Ammon's horn (tissue), 1 donor: Measurements from ENCODE around the gene GIPC3.

ENCODE experiments used
- DNase-seq: peaks from one replicate; pipeline ENCODE4 v3.0.0-alpha.2; 2016; ENCODE audit warnings: low spot score

The GIPC3 gene

GRCh38 chr19:3638208-3639193 lies 53.2 kb downstream of the GIPC3 start:
- DNase-seq, result no peak

- DNase-seq, result no peak
Observed at GRCh38 chr19:3639479-3639878, 54.2 kb downstream of the GIPC3 start.

- DNase-seq, result no peak
Observed at GRCh38 chr19:3641515-3642269, 56.4 kb downstream of the GIPC3 start.

GRCh38 chr19:3642296-3642695 lies 57.0 kb downstream of the GIPC3 start:
- no peak for DNase-seq
